ENCODE measurements around the gene NT5C3A. TPM values are rescaled to one million over a fixed set of nuclear protein-coding genes. Genes with fewer than 3 reads are reported as not detected.
A peak's percentile ranks its signal among the peaks of the same experiment; 100 is the strongest.

The NT5C3A gene
- total RNA-seq, 1 donor from 2014 or later: 8.3 TPM

- no peak for DNase-seq (ENCODE audit: low spot score in 2 of 2)
- Histone ChIP-seq H3K4me3 (no peak overlapping the region), H3K27ac (no peak overlapping the region), H3K27me3 (no peaks in the 10 kb centered on the region), H3K9me3 (no peaks in the 10 kb centered on the region), H3K36me3 (no peaks in the 10 kb centered on the region), H3K4me1 (peaks cover 0 to 4% of the 10 kb centered on the region in 2 donors)
- intact Hi-C loops (cut with DNase I): no loop called here
- no peak for TF ChIP-seq CTCF (IDR thresholded peaks at IDR 0.05)
Measured at GRCh38 chr7:33043501-33044400, 18.8 kb downstream of the NT5C3A start.

- Histone ChIP-seq H3K36me3 (no peaks in the 10 kb centered on the region), H3K27ac (no peak overlapping the region), H3K4me3 (no peak overlapping the region), H3K27me3 (no peaks in the 10 kb centered on the region), H3K9me3 (no peaks in the 10 kb centered on the region), H3K4me1 (peaks cover 0 to 7% of the 10 kb centered on the region in 2 donors)
- DNase-seq (ENCODE audit: low spot score in 2 of 2): no peak
- TF ChIP-seq CTCF (IDR thresholded peaks at IDR 0.05): no peak
- intact Hi-C loops (cut with DNase I): no loop called here
Measured at GRCh38 chr7:33041631-33042428, 20.7 kb downstream of the NT5C3A start.

- no peak for TF ChIP-seq CTCF (IDR thresholded peaks at IDR 0.05)
- H3K27ac ChIP-seq: no peak overlapping the region
- DNase-seq (ENCODE audit: low spot score in 2 of 2): no peak
- peaks cover 0 to 7% of the 10 kb centered on the region in 2 donors for H3K4me1 ChIP-seq
- H3K4me3 ChIP-seq: peak overlapping the region in 1 of 2 donors; percentile 20
- no peaks in the 10 kb centered on the region for H3K27me3 ChIP-seq
- intact Hi-C loops (cut with DNase I): no loop called here
- no peaks in the 10 kb centered on the region for H3K36me3 ChIP-seq
- H3K9me3 ChIP-seq: no peaks in the 10 kb centered on the region
Measured at GRCh38 chr7:33040803-33041516, 21.6 kb downstream of the NT5C3A start.

- Histone ChIP-seq H3K36me3 (no peaks in the 10 kb centered on the region), H3K27ac (no peak overlapping the region), H3K27me3 (no peaks in the 10 kb centered on the region), H3K4me1 (peaks cover 0 to 7% of the 10 kb centered on the region in 2 donors), H3K9me3 (no peaks in the 10 kb centered on the region), H3K4me3 (peak overlapping the region; percentile 50 to 59)
- intact Hi-C loops (cut with DNase I): no loop called here
- no peak for DNase-seq (ENCODE audit: low spot score in 2 of 2)
- no peak for TF ChIP-seq CTCF (IDR thresholded peaks at IDR 0.05)
Measured at GRCh38 chr7:33039903-33040292, 22.7 kb downstream of the NT5C3A start.

- intact Hi-C loops (cut with DNase I): no loop called here
- no peak for DNase-seq (ENCODE audit: low spot score in 2 of 2)
- H3K4me1 ChIP-seq: peaks cover 0 to 7% of the 10 kb centered on the region in 2 donors
- H3K4me3 ChIP-seq: peak overlapping the region; percentile 50 to 59
- H3K9me3 ChIP-seq: no peaks in the 10 kb centered on the region
- TF ChIP-seq CTCF (IDR thresholded peaks at IDR 0.05): no peak
- no peaks in the 10 kb centered on the region for H3K36me3 ChIP-seq
- no peaks in the 10 kb centered on the region for H3K27me3 ChIP-seq
- H3K27ac ChIP-seq: no peak overlapping the region
Measured at GRCh38 chr7:33039257-33039902, 23.2 kb downstream of the NT5C3A start.

Measured in ascending aorta (tissue), 2 donors.